Activated CD4-positive, alpha-beta T cell treated with anti-CD3 and anti-CD28 coated beads, Interleukin-2, amount 10 ng/mL, durations not matched to agents 7 days and 5 days (primary cell): ENCODE measurements around the gene GRID2. TPM values are rescaled to one million over a fixed set of nuclear protein-coding genes. Genes with fewer than 3 reads are reported as not detected.

ENCODE experiments used
- CTCF ChIA-PET: fragments of 350-600 bp; sonication (Branson Sonifier 250); formaldehyde crosslinking; loops from one replicate; lab custom pipeline; 2021; ENCODE audit warnings: antibody characterized with exemption; lab: Charles Lee
- POLR2A ChIA-PET: fragments of 350-600 bp; sonication (Branson Sonifier 250); formaldehyde crosslinking; loops from one replicate; lab custom pipeline; 2021; ENCODE audit warnings: antibody characterized with exemption; lab: Charles Lee
- DNase-seq: peaks from one replicate; pipeline ENCODE4 v3.0.0-alpha.2; 2020
- H3K27ac Mint-ChIP-seq: one replicate; pipeline ENCODE4 v1.8.0; 2021; ENCODE audit warnings: mild to moderate bottlenecking, moderate library complexity, mixed read lengths
- H3K27me3 Mint-ChIP-seq: one replicate; pipeline ENCODE4 v1.8.0; 2021; ENCODE audit warnings: mixed read lengths
- H3K36me3 Mint-ChIP-seq: one replicate; pipeline ENCODE4 v1.8.0; 2021; ENCODE audit warnings: low read depth, mixed read lengths
- H3K4me1 Mint-ChIP-seq: one replicate; pipeline ENCODE4 v1.8.0; 2021; ENCODE audit warnings: mixed read lengths
- H3K4me3 Mint-ChIP-seq: one replicate; pipeline ENCODE4 v1.8.0; 2021; ENCODE audit warnings: mild to moderate bottlenecking, moderate library complexity, mixed read lengths
- H3K9me3 Mint-ChIP-seq: one replicate; pipeline ENCODE4 v1.8.0; 2021; ENCODE audit warnings: mixed read lengths
- total RNA-seq, 2 experiments: library from RNA; stranded (reverse); gene quantifications; one replicate each; pipeline ENCODE4 v1.2.3, GENCODE V29; 2021

GRID2 gene
- total RNA-seq, 2 experiments from 2014 or later = not detected

DNA sequence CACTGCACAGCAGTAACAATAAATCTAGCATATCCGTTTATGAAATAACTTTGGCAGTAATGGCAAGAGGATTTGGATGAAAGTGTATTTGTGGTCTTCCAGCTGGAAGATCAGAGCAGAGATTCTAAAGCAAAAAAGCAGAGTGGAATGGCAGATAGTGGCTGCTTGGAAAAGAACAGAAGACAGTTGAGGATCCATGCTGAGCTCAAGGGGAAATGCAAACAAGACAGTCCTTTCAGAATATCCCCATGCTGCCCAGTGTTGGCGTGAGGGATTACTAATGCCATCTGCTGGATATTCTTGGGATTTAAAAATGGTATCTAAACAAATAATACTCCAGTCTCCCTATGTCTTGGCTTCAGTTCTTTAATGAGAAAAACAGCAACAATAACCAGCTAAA lies 895.7 kb downstream of the GRID2 start:
- no peak for DNase-seq
- CTCF ChIA-PET = no interaction called here
- Mint-ChIP-seq H3K9me3 (no peaks in the 10 kb centered on the region), H3K4me3 (no peak overlapping the region), H3K36me3 (no peaks in the 10 kb centered on the region), H3K27me3 (no peaks in the 10 kb centered on the region), H3K4me1 (no peaks in the 10 kb centered on the region), H3K27ac (no peak overlapping the region)
- POLR2A ChIA-PET = no interaction called here

DNA sequence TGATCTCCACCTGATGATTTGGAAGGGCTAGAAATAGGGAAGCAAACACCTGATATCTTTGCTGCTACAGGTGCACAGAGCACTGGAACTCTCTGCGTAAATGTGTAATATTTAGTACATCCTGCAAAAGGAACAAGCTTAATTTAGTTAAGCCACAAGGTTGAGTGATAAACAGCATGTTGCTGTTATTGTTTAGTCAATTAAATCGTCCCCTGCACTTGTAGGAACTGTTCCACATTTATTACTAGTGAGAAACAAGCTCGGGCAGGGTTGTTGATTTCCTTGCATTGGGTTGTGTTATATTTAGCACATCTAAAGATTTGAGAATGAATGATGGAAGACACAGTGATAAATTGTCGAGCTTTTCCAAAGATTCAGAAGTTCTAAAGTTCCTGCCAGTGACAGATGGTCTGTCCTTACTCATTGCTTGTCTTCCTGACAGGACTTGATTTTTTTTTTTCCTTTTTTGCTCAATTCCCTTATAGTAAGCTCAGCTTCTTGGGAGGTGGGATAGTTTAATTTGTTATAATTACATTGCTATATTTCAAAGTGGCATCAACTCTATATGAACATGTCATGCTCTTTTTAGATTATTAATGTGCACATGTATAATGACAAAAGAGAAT lies 897.8 kb downstream of the GRID2 start:
- CTCF ChIA-PET = no interaction called here
- Mint-ChIP-seq H3K36me3 (no peaks in the 10 kb centered on the region), H3K4me1 (no peaks in the 10 kb centered on the region), H3K27ac (no peak overlapping the region), H3K4me3 (no peak overlapping the region), H3K9me3 (no peaks in the 10 kb centered on the region), H3K27me3 (no peaks in the 10 kb centered on the region)
- no peak for DNase-seq
- POLR2A ChIA-PET = no interaction called here

GRCh38 chr4:93203708-93204107 lies 899.9 kb downstream of the GRID2 start:
- CTCF ChIA-PET = no interaction called here
- POLR2A ChIA-PET = no interaction called here

GRCh38 chr4:93212250-93212649 lies 908.5 kb downstream of the GRID2 start:
- Mint-ChIP-seq H3K9me3 (no peaks in the 10 kb centered on the region), H3K4me1 (no peaks in the 10 kb centered on the region), H3K36me3 (no peaks in the 10 kb centered on the region), H3K4me3 (no peak overlapping the region), H3K27me3 (no peaks in the 10 kb centered on the region), H3K27ac (no peak overlapping the region)
- ChIA-PET CTCF (no interaction called here), POLR2A (no interaction called here)
- DNase-seq = no peak

More at GRCh38 chr4:93203708-93204107, 899.9 kb downstream of the GRID2 start:
- Mint-ChIP-seq H3K4me1 (no peaks in the 10 kb centered on the region), H3K4me3 (no peak overlapping the region), H3K27ac (no peak overlapping the region), H3K36me3 (no peaks in the 10 kb centered on the region), H3K27me3 (no peaks in the 10 kb centered on the region), H3K9me3 (no peaks in the 10 kb centered on the region)
- DNase-seq = no peak

- Mint-ChIP-seq H3K9me3 (no peaks in the 10 kb centered on the region), H3K4me3 (no peak overlapping the region), H3K27ac (no peak overlapping the region), H3K4me1 (no peaks in the 10 kb centered on the region), H3K27me3 (no peaks in the 10 kb centered on the region), H3K36me3 (no peaks in the 10 kb centered on the region)
- POLR2A ChIA-PET = no interaction called here
- CTCF ChIA-PET = no interaction called here
- DNase-seq = no peak
Observed at GRCh38 chr4:93216646-93217045, 912.9 kb downstream of the GRID2 start.

DNA sequence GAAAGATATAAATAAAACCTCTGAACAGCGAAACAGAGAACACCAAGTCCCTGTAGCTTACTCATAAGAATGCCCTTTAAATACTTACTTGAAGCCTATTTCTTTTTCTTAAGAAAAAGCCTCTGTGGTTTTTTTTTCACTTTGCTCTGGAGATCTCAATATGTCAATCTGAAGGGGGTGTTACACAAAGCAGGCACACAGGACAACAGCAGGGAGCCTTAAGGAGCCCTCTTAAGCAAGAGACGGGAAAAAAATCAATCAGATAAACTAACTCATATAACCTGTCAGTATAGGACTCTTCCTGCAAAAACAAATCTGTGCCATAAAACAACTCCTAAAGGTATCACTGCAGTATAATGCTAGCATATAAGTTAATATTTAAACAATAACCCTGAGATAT lies 913.7 kb downstream of the GRID2 start:
- no peaks in the 10 kb centered on the region for H3K4me1 Mint-ChIP-seq
- H3K27ac Mint-ChIP-seq = no peak overlapping the region
- no peak overlapping the region for H3K4me3 Mint-ChIP-seq
- ChIA-PET CTCF (no interaction called here), POLR2A (no interaction called here)
- H3K36me3 Mint-ChIP-seq = no peaks in the 10 kb centered on the region
- DNase-seq = no peak
- H3K27me3 Mint-ChIP-seq = no peaks in the 10 kb centered on the region
- no peaks in the 10 kb centered on the region for H3K9me3 Mint-ChIP-seq

DNA sequence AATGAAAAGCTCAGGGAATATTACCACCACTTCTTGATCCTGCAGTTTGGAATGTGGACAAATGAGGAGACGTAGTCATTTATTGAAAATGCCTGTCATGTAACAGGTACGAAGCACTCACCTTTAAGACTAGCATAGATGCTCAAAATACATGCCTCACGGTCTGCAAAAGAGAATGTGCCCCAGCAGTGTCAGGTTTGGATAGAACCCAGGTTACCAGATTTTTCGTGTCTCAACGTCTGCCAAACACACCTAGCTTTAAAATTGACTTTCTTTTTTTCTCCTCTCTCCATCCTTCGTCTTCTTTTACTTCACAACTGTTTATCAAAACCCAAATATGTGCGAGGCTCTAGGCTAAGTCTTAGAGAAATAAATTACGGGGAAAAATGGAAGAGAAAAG lies 918.0 kb downstream of the GRID2 start:
- no peaks in the 10 kb centered on the region for H3K9me3 Mint-ChIP-seq
- H3K27me3 Mint-ChIP-seq = no peaks in the 10 kb centered on the region
- H3K4me3 Mint-ChIP-seq = no peak overlapping the region
- H3K27ac Mint-ChIP-seq = no peak overlapping the region
- ChIA-PET CTCF (no interaction called here), POLR2A (no interaction called here)
- no peaks in the 10 kb centered on the region for H3K4me1 Mint-ChIP-seq
- no peak for DNase-seq
- H3K36me3 Mint-ChIP-seq = no peaks in the 10 kb centered on the region

DNA sequence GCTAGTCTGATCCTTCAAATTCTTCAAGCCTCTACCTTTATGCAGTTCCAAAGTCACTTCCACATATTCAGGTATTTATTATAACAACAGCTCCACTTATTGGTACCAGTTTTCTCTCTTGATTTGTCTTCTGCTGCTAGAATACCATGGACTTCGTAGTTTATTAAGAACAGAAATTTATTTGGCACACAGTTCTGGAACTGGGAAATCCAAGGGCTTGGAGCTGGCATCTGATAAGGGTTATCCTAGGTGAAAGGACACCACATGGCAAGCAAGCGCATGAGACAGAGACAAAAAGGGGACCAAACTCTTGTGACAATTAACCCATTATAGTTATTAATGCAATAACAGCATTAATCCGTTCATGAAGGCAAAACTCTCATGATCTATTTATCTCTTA lies 924.3 kb downstream of the GRID2 start:
- Mint-ChIP-seq H3K27ac (no peak overlapping the region), H3K9me3 (no peaks in the 10 kb centered on the region), H3K4me3 (no peak overlapping the region), H3K36me3 (no peaks in the 10 kb centered on the region), H3K27me3 (no peaks in the 10 kb centered on the region), H3K4me1 (no peaks in the 10 kb centered on the region)
- ChIA-PET CTCF (no interaction called here), POLR2A (no interaction called here)
- DNase-seq = no peak

DNA sequence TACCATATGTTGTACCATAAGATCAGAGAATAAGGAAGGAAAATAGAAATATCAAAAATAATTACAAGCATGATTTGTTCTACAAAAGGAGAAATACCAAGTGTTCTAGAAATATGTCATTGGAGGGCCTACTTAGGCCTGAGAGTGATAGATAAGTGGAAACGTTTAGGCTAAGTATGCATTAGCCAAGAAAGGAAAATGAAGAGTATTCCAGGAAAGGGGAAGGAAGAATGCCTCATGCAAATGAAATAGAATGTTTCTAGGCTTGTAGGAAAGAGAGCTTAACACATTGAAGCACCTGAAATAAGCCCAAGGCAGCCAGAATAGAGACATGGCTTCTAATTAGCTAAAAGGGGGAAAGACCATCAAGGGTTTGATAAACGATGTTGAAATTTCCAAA lies 929.1 kb downstream of the GRID2 start:
- no peak for DNase-seq
- no peaks in the 10 kb centered on the region for H3K27me3 Mint-ChIP-seq
- no peaks in the 10 kb centered on the region for H3K9me3 Mint-ChIP-seq
- H3K27ac Mint-ChIP-seq = no peak overlapping the region
- POLR2A ChIA-PET = no interaction called here
- H3K4me3 Mint-ChIP-seq = no peak overlapping the region
- H3K4me1 Mint-ChIP-seq = no peaks in the 10 kb centered on the region
- H3K36me3 Mint-ChIP-seq = no peaks in the 10 kb centered on the region
- CTCF ChIA-PET = no interaction called here

GRCh38 chr4:93237521-93237920 lies 933.8 kb downstream of the GRID2 start:
- H3K4me1 Mint-ChIP-seq = no peaks in the 10 kb centered on the region
- H3K36me3 Mint-ChIP-seq = no peaks in the 10 kb centered on the region
- H3K27ac Mint-ChIP-seq = no peak overlapping the region
- ChIA-PET CTCF (no interaction called here), POLR2A (no interaction called here)
- no peaks in the 10 kb centered on the region for H3K27me3 Mint-ChIP-seq
- DNase-seq = no peak
- H3K4me3 Mint-ChIP-seq = no peak overlapping the region
- H3K9me3 Mint-ChIP-seq = no peaks in the 10 kb centered on the region

- Mint-ChIP-seq H3K27ac (no peak overlapping the region), H3K4me1 (no peaks in the 10 kb centered on the region), H3K36me3 (no peaks in the 10 kb centered on the region), H3K9me3 (no peaks in the 10 kb centered on the region), H3K27me3 (no peaks in the 10 kb centered on the region), H3K4me3 (no peak overlapping the region)
- DNase-seq = no peak
- POLR2A ChIA-PET = no interaction called here
- CTCF ChIA-PET = no interaction called here
Observed at GRCh38 chr4:93243262-93243661, 939.5 kb downstream of the GRID2 start.

DNA sequence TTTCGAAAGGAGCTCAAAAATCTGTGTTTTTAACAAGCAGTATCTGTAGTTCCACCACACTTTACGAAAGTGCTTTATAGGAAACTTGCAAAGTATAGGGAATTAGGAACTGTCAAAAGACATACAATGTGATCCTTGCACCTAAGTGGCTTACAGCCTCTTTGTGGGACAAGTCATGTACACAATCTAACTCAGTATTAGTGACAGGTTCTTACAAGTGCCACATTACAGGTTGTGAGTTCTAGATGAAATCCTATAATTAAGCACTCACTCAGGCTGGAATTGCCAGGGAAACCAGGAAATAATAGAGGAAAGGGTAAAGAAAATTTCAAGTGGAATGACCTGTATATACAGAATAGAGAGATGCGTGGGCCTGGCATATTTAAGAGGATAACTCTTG lies 957.4 kb downstream of the GRID2 start:
- Mint-ChIP-seq H3K36me3 (no peaks in the 10 kb centered on the region), H3K27ac (no peak overlapping the region), H3K4me3 (no peak overlapping the region), H3K27me3 (no peaks in the 10 kb centered on the region), H3K4me1 (no peaks in the 10 kb centered on the region), H3K9me3 (no peaks in the 10 kb centered on the region)
- ChIA-PET CTCF (no interaction called here), POLR2A (no interaction called here)
- DNase-seq = no peak

DNA sequence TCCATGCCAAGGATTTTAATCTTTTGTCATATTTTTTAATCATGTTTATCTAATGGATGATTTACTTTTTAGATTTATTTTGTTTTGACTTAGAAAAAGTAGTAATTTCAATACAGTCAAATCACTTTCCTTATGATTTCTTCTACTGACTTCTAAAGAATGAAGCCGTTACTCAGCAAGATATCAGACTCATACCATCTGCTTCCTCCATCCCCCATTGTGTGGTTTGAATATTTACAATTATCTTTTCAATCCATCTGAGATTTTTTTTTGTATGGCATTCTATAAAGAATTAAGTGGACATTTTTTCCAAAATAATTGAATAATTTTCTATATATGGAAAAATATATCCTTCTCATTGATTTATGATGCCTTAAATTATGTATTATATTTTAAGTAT lies 959.4 kb downstream of the GRID2 start:
- no peaks in the 10 kb centered on the region for H3K36me3 Mint-ChIP-seq
- DNase-seq = no peak
- no peak overlapping the region for H3K4me3 Mint-ChIP-seq
- CTCF ChIA-PET = no interaction called here
- POLR2A ChIA-PET = no interaction called here
- H3K9me3 Mint-ChIP-seq = no peaks in the 10 kb centered on the region
- no peaks in the 10 kb centered on the region for H3K27me3 Mint-ChIP-seq
- no peak overlapping the region for H3K27ac Mint-ChIP-seq
- H3K4me1 Mint-ChIP-seq = no peaks in the 10 kb centered on the region

- Mint-ChIP-seq H3K4me1 (no peaks in the 10 kb centered on the region), H3K9me3 (no peaks in the 10 kb centered on the region), H3K27ac (no peak overlapping the region), H3K27me3 (no peaks in the 10 kb centered on the region), H3K36me3 (no peaks in the 10 kb centered on the region), H3K4me3 (no peak overlapping the region)
- ChIA-PET POLR2A (no interaction called here), CTCF (no interaction called here)
- DNase-seq = no peak
Observed at GRCh38 chr4:93267747-93268146, 964.0 kb downstream of the GRID2 start.
